Measurements from ENCODE around the gene KCND1.

The KCND1 gene

DNA sequence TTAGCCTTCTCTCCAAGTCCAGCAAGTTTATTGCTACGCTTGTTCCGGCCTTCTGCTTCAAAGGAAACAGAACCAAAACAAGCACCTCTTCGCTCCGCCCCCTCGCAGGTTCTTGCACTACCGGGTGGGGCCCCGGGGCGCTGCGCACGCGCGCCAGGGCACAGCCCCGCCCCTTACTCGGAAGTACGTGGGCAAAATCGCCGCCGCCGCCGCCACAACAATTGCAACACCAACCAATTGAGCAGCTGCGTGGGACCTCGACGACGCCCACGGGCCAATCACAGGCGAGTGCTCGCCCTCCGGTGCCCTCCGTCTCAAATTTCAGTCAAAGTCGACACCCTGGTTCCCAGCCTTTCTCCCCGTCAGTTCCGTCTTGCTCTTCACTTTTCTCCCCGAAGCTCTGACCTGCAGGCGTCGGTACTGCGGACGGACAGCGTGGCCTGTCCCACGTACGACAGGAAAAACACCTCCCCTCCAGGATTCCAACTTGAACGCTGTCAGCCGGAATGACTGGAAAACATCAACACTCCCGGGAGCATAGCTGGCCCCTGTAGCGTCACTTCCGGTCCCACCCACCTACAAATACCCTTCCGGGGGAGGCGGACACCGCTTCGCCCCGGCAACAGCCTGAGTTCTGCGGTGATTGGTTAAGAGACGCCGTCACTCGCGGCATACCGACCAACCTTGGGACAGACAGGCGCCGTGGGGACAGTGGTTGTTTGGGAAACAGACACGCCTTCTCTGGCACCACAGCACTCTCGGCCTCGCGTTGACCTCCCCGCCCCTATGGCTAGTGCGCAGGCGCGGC lies 13.6 kb downstream of the KCND1 start:
- Histone ChIP-seq H3K4me1 (ENCODE audit: control insufficient read depth in 1 of 2, insufficient read depth in 1 of 2, low read depth in 1 of 2, low read length in 1 of 2) (peaks cover 30 to 51% of the 10 kb centered on the region in 2 experiments), H3K27ac (peak overlapping the region; percentile 100)

DNA sequence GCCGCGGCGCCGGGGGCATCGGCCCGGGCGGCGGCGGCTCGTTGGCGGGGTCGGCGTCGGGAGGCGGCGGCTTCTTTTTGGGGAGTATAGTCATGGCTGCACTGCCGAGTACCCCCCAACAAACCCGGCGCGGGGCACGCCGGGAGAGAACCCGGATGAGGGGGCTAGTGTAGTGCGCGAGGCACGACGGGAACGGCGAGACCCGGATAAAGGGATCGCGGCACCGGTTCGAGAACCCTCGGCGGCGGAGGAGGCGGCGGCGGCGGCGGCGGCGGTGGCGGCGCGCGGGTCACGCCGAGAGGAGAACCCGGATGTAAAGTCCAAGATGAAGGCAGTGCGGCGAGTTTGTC lies 14.2 kb downstream of the KCND1 start, which contains the start of gene OTUD5:
Gene OTUD5 (minus strand): TSS at position 131 of the 350 bp plus-strand sequence. CDS start 37 bp downstream, at position 94.
- TF ChIP-seq, protein P1, sequence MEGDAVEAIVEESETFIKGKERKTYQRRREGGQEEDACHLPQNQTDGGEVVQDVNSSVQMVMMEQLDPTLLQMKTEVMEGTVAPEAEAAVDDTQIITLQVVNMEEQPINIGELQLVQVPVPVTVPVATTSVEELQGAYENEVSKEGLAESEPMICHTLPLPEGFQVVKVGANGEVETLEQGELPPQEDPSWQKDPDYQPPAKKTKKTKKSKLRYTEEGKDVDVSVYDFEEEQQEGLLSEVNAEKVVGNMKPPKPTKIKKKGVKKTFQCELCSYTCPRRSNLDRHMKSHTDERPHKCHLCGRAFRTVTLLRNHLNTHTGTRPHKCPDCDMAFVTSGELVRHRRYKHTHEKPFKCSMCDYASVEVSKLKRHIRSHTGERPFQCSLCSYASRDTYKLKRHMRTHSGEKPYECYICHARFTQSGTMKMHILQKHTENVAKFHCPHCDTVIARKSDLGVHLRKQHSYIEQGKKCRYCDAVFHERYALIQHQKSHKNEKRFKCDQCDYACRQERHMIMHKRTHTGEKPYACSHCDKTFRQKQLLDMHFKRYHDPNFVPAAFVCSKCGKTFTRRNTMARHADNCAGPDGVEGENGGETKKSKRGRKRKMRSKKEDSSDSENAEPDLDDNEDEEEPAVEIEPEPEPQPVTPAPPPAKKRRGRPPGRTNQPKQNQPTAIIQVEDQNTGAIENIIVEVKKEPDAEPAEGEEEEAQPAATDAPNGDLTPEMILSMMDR (IDR thresholded peaks at IDR 0.05): no peak
- Histone ChIP-seq H3K36me3 (peaks cover 8% of the 10 kb centered on the region), H3K4me1 (ENCODE audit: control insufficient read depth in 1 of 2, insufficient read depth in 1 of 2, low read depth in 1 of 2, low read length in 1 of 2) (peaks cover 35 to 54% of the 10 kb centered on the region in 2 experiments), H3K27me3 (no peaks in the 10 kb centered on the region), H3K27ac (peak within 1 kb of the TSS; percentile 100), H3K9me3 (no peaks in the 10 kb centered on the region), H3K4me3 (ENCODE audit: low read depth in 1 of 2, low read length in 1 of 2) (peak within 1 kb of the TSS; percentile 65 to 86)

More for the DNA sequence above, 13.6 kb downstream of the KCND1 start:
- no peaks in the 10 kb centered on the region for H3K27me3 ChIP-seq
- peaks cover 8% of the 10 kb centered on the region for H3K36me3 ChIP-seq
- no peaks in the 10 kb centered on the region for H3K9me3 ChIP-seq
- TF ChIP-seq, protein P1 (IDR thresholded peaks at IDR 0.05): peak; percentile 49
- peak overlapping the region; percentile 65 to 86 for H3K4me3 ChIP-seq (ENCODE audit: low read depth in 1 of 2, low read length in 1 of 2)

DNA sequence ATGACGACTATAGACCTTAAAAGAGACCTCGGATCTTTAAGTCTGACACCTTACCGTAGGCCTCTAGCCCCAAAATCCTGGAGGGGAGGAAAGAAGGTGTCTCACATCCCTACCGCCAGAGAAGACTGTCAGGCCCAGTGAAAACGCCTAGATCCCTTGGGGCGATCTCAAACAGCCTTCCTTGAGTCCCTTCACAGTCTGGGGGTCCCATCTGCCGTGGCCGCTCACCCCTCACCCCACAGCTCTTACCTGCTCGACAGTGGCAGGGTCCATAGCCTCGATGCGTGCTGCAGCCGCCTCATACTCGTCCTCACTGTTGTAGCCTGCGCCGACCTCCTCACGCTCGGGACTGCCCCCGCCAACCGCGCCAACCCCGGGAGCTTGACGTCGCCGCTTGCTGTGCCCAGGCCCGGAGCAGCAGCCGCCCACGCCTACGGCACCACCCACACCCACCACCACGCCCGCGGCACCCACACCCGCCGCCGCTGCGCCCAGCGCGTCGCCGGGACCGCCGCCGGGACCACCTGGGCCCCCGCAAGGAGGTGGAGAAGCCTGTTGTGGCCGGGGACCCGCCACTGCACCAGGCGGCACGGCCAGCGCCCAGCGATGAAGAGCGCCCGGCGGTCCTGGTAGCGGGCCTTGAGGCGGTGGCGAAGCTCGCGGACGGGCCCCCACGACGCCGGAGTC lies 14.8 kb downstream of the KCND1 start:
- Histone ChIP-seq H3K4me1 (ENCODE audit: control insufficient read depth in 1 of 2, insufficient read depth in 1 of 2, low read depth in 1 of 2, low read length in 1 of 2) (peaks cover 40 to 54% of the 10 kb centered on the region in 2 experiments), H3K27me3 (no peaks in the 10 kb centered on the region), H3K36me3 (peaks cover 8% of the 10 kb centered on the region), H3K9me3 (no peaks in the 10 kb centered on the region), H3K4me3 (ENCODE audit: low read depth in 1 of 2, low read length in 1 of 2) (peak overlapping the region; percentile 65 to 86), H3K27ac (peak overlapping the region; percentile 100)
- TF ChIP-seq, protein P1 (IDR thresholded peaks at IDR 0.05): no peak

DNA sequence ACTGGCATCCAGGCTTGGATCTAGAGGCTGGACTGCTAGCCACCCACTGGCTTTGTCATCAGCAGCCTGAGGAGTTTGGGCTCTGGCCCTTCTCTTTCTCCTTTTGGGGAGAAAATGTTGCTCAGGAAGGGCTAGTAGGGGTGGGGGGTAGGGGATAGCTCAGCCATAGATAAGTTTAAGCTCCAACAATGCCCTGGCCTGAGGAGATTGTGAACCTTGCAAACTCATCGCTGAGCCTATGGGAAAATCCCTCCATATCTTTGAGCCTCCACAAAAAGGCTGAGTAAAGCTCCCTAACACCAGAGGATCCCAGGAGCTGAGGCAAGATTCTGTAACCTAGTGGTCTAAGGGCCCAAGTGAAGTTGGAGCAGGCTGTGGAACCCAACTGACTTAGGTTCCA lies 23.1 kb downstream of the KCND1 start:
- Histone ChIP-seq H3K9me3 (no peaks in the 10 kb centered on the region), H3K4me1 (ENCODE audit: control insufficient read depth in 1 of 2, insufficient read depth in 1 of 2, low read depth in 1 of 2, low read length in 1 of 2) (peaks cover 38 to 45% of the 10 kb centered on the region in 2 experiments), H3K4me3 (ENCODE audit: low read depth in 1 of 2, low read length in 1 of 2) (no peak overlapping the region), H3K27ac (no peak overlapping the region), H3K36me3 (peaks cover 2% of the 10 kb centered on the region), H3K27me3 (no peaks in the 10 kb centered on the region)
- TF ChIP-seq, protein P1 (IDR thresholded peaks at IDR 0.05): no peak

DNA sequence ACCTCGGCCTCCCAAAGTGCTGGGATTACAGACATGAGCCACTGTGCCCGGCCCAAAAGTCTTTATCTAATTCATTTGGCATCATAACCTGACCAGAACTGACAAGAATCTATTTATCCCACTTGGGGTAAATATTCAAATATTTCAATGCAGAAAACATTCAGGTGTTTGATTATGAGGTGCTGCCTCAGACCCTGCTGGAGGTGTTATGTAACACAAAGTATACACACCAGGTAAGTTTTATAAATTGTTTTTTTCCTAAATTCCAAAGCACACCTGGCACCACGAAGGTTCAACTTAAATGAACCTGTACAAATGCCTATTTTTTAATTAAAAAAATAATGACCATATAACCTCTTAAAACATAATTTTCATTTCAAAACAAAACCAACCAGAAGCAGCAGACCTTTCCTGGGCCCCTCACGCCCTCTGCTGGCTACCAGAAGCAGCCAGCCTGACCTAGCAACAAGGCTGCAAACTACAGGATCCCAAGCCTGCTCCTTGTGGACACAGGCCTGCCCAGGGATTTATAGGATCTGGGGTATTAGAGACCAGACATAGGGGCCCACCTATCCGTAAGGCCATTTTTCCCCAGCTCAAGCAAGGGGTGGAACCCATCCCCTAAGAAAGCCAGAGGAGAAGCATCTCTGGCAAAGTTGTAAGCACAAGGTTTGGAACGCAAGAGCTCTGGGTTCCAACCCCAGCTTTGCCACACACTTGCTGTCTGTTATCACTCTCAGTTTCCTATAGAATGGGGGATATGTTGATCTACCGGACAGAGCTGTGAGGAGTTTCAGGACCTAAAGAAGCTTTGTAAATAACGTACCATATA lies 25.9 kb downstream of the KCND1 start:
- Histone ChIP-seq H3K27ac (peak overlapping the region; percentile 62), H3K27me3 (no peaks in the 10 kb centered on the region), H3K4me1 (ENCODE audit: control insufficient read depth in 1 of 2, insufficient read depth in 1 of 2, low read depth in 1 of 2, low read length in 1 of 2) (peaks cover 18 to 36% of the 10 kb centered on the region in 2 experiments), H3K9me3 (no peaks in the 10 kb centered on the region), H3K36me3 (peaks cover 6% of the 10 kb centered on the region), H3K4me3 (ENCODE audit: low read depth in 1 of 2, low read length in 1 of 2) (no peak overlapping the region)
- TF ChIP-seq, protein P1 (IDR thresholded peaks at IDR 0.05): peak; percentile 72

Measured in neutrophil (primary cell).